Right cardiac atrium (tissue), 5 donors: ENCODE data around the gene MESD. TPM values are rescaled to one million over a fixed set of nuclear protein-coding genes. Genes with fewer than 3 reads are reported as not detected.

Experiments used
- ATAC-seq, 2 donors: fragments of 200-7000 bp; cut with Tn5 transposase; one replicate each; pipeline versions ENCODE4 v1.8.0 to v1.9.1; 2020; ENCODE audit warnings: moderate library complexity in 2 of 2, mild to moderate bottlenecking in 1 of 2
- DNase-seq, 3 donors: peaks; one replicate each; pipeline ENCODE4 v3.0.0-alpha.2; 2020
- H3K27ac ChIP-seq: one replicate; pipeline ENCODE4 v1.5.1; 2013; ENCODE audit warnings: mild to moderate bottlenecking, low read length, control low read depth, moderate library complexity
- H3K27me3 ChIP-seq: one replicate; pipeline ENCODE4 v1.6.1; 2013; ENCODE audit not compliant: control insufficient read depth, insufficient read depth
- H3K4me1 ChIP-seq: one replicate; pipeline ENCODE4 v1.6.1; 2013; ENCODE audit warnings: low read length; ENCODE audit not compliant: control insufficient read depth, insufficient read depth
- H3K4me3 ChIP-seq: one replicate; pipeline ENCODE4 v1.5.1; 2013; ENCODE audit warnings: low read length, control low read depth
- H3K9me3 ChIP-seq: one replicate; pipeline ENCODE4 v1.6.1; 2013; ENCODE audit warnings: low read length; ENCODE audit not compliant: control insufficient read depth
- WGBS: extraction: QIAGEN DNeasy Blood & Tissue Kit; methylation state at CpG from one replicate; pipeline ENCODE4 v1.1.7; 2013; 5-methylcytosine and 5-hydroxymethylcytosine counted together
- intact Hi-C, 4 donors: fragments of 100-400 bp; cut with DNase I; formaldehyde crosslinking; loops; one replicate each; pipeline versions ENCODE4 v1.11.0 to v1.14.0; 2022 to 2023
- polyA plus RNA-seq: library from polyadenylated mRNA; stranded (reverse); fragments of 200-250 nt; gene quantifications from one replicate; pipeline ENCODE4 v1.2.3, GENCODE V29; 2013
- total RNA-seq, 4 donors: library from RNA; stranded (reverse); fragmentation: NEBNext Ultra II Directional; extraction: Animal tissue kit (Norgen Biotek cat#: 25700); gene quantifications; one replicate each; pipeline ENCODE4 v1.2.1, GENCODE V29; 2021
- donor health status: healthy with polysubstance abuse.
- donor health status: DM: no; HTN: yes; CAD: no.
- donor health status: DM: no; HTN: no; CAD: no.
- donor health status: DM: no; HTN: yes; CAD: no; lungs with severe emphysema.
- donor health status: DM: yes; HTN: yes; CAD: no.

MESD gene
- total and polyA plus RNA-seq, 5 donors = 13.2 to 18.9 (median 16.4) TPM

GRCh38 chr15:81026836-81027599, 37.4 kb upstream of the MESD start:
- WGBS = 64% methylated on average over 2 of the region's 2 CpGs
- no peaks in the 10 kb centered on the region for H3K9me3 ChIP-seq
- H3K27ac ChIP-seq = no peak overlapping the region
- H3K4me1 ChIP-seq = peaks cover 7% of the 10 kb centered on the region
- no peak for ATAC-seq
- no peaks in the 10 kb centered on the region for H3K27me3 ChIP-seq
- intact Hi-C loops = no loop called here
- no peak overlapping the region for H3K4me3 ChIP-seq
- no peak for DNase-seq

GRCh38 chr15:81025721-81026370, 36.2 kb upstream of the MESD start:
- peaks cover 7% of the 10 kb centered on the region for H3K4me1 ChIP-seq
- WGBS = 76% methylated on average over 4 of the region's 4 CpGs
- intact Hi-C loops = no loop called here
- H3K4me3 ChIP-seq = no peak overlapping the region
- H3K27ac ChIP-seq = no peak overlapping the region
- ATAC-seq (no peak), DNase-seq (no peak)
- H3K27me3 ChIP-seq = no peaks in the 10 kb centered on the region
- no peaks in the 10 kb centered on the region for H3K9me3 ChIP-seq

GRCh38 chr15:81024936-81025335, 35.3 kb upstream of the MESD start:
- 90% methylated on average over 8 of the region's 8 CpGs for WGBS
- peaks cover 7% of the 10 kb centered on the region for H3K4me1 ChIP-seq

GRCh38 chr15:81024265-81024872, 34.8 kb upstream of the MESD start:
- Histone ChIP-seq H3K27me3 (no peaks in the 10 kb centered on the region), H3K4me1 (peaks cover 7% of the 10 kb centered on the region), H3K27ac (peak overlapping the region; percentile 77), H3K9me3 (no peaks in the 10 kb centered on the region), H3K4me3 (no peak overlapping the region)
- 71% methylated on average over 10 of the region's 10 CpGs for WGBS
- intact Hi-C loops = no loop called here
- DNase-seq (no peak), ATAC-seq (peak; percentile 17 to 36)

More at GRCh38 chr15:81024936-81025335, 35.3 kb upstream of the MESD start:
- ATAC-seq (no peak), DNase-seq (no peak)
- no peaks in the 10 kb centered on the region for H3K27me3 ChIP-seq
- H3K9me3 ChIP-seq = no peaks in the 10 kb centered on the region
- intact Hi-C loops = no loop called here
- no peak overlapping the region for H3K4me3 ChIP-seq
- no peak overlapping the region for H3K27ac ChIP-seq

GRCh38 chr15:81023483-81024264, 34.1 kb upstream of the MESD start:
- Histone ChIP-seq H3K4me1 (peaks cover 7% of the 10 kb centered on the region), H3K27me3 (no peaks in the 10 kb centered on the region), H3K4me3 (no peak overlapping the region), H3K9me3 (no peaks in the 10 kb centered on the region), H3K27ac (peak overlapping the region; percentile 77)
- 34% methylated on average over 13 of the region's 13 CpGs for WGBS
- DNase-seq (peak; percentile 88 to 91 (median 91)), ATAC-seq (peak; percentile 96 to 98)
- intact Hi-C loops = no loop called here

GRCh38 chr15:81021321-81021720, 31.7 kb upstream of the MESD start:
- intact Hi-C loops = no loop called here
- peaks cover 5% of the 10 kb centered on the region for H3K4me1 ChIP-seq
- H3K4me3 ChIP-seq = no peak overlapping the region
- no peak for DNase-seq
- no peaks in the 10 kb centered on the region for H3K9me3 ChIP-seq
- no peaks in the 10 kb centered on the region for H3K27me3 ChIP-seq
- WGBS = 89% methylated on average over 7 of the region's 7 CpGs
- no peak overlapping the region for H3K27ac ChIP-seq
- ATAC-seq = no peak

- 95% methylated on average over 2 of the region's 2 CpGs for WGBS
- intact Hi-C loops = no loop called here
- peaks cover 10% of the 10 kb centered on the region for H3K4me1 ChIP-seq
- ATAC-seq (no peak), DNase-seq (no peak)
- H3K4me3 ChIP-seq = no peak overlapping the region
- no peaks in the 10 kb centered on the region for H3K27me3 ChIP-seq
- H3K27ac ChIP-seq = no peak overlapping the region
- H3K9me3 ChIP-seq = no peaks in the 10 kb centered on the region
Measured at GRCh38 chr15:81018197-81018596, 28.6 kb upstream of the MESD start.

GRCh38 chr15:81016489-81017068, 27.0 kb upstream of the MESD start:
- no peaks in the 10 kb centered on the region for H3K9me3 ChIP-seq
- H3K27me3 ChIP-seq = no peaks in the 10 kb centered on the region
- DNase-seq = no peak
- H3K4me1 ChIP-seq = peaks cover 10% of the 10 kb centered on the region
- H3K4me3 ChIP-seq = no peak overlapping the region
- WGBS = 23% methylated on average over 1 of the region's 1 CpG
- ATAC-seq = peak; percentile 54 to 78
- intact Hi-C loops = no loop called here
- peak overlapping the region; percentile 45 for H3K27ac ChIP-seq

- intact Hi-C loops = no loop called here
- WGBS = 61% methylated on average over 8 of the region's 8 CpGs
- H3K27ac ChIP-seq = peak overlapping the region; percentile 55
- peak; percentile 51 to 59 for ATAC-seq
- DNase-seq = peak in 2 of 3 donors; percentile 57 to 59
- no peak overlapping the region for H3K4me3 ChIP-seq
- no peaks in the 10 kb centered on the region for H3K27me3 ChIP-seq
- no peaks in the 10 kb centered on the region for H3K9me3 ChIP-seq
- peaks cover 10% of the 10 kb centered on the region for H3K4me1 ChIP-seq
Measured at GRCh38 chr15:81015621-81016488, 26.2 kb upstream of the MESD start.
